Colonic mucosa (tissue), 4 donors: ENCODE measurements around the gene FAM209B. TPM values are rescaled to one million over a fixed set of nuclear protein-coding genes. Genes with fewer than 3 reads are reported as not detected.

Experiments used
- DNase-seq: peaks from one replicate; pipeline ENCODE4 v3.0.0-alpha.2; 2020
- H3K27ac ChIP-seq: fragments of 200-600 bp; one replicate; pipeline ENCODE4 v1.8.0; 2021
- H3K27me3 ChIP-seq: fragments of 200-600 bp; one replicate; pipeline ENCODE4 v1.8.0; 2021
- H3K36me3 ChIP-seq: fragments of 200-600 bp; one replicate; pipeline ENCODE4 v1.8.0; 2021
- H3K4me1 ChIP-seq: fragments of 200-600 bp; one replicate; pipeline ENCODE4 v1.8.0; 2021; ENCODE audit warnings: mild to moderate bottlenecking
- H3K4me3 ChIP-seq: fragments of 200-600 bp; one replicate; pipeline ENCODE4 v1.8.0; 2021
- H3K9ac ChIP-seq, 2 donors: one replicate each; pipeline ENCODE4 v1.7.0; 2013; ENCODE audit warnings: control low read depth in 2 of 2, low read depth in 2 of 2, low read length in 2 of 2
- H3K9me3 ChIP-seq: fragments of 200-600 bp; one replicate; pipeline ENCODE4 v1.8.0; 2021
- intact Hi-C: fragments of 100-400 bp; cut with DNase I; formaldehyde crosslinking; loops from one replicate; pipeline ENCODE4 v1.14.1; 2022
- total RNA-seq, 2 donors: library from RNA; stranded (reverse); fragmentation: NEBNext Ultra II Directional in 1 of 2; extraction: Animal tissue kit (Norgen Biotek cat#: 25700) in 1 of 2; gene quantifications; one replicate each; pipeline ENCODE4 v1.2.1, GENCODE V29; 2021
- TF ChIP-seq, protein P1 (sequence below): fragments of 200-600 bp; IDR thresholded peaks from one replicate; pipeline ENCODE4 v1.8.0; 2022; ENCODE audit warnings: antibody characterized with exemption, mild to moderate bottlenecking
- donor health status: healthy.
- donor health status: DM: no; HTN: no; CAD: no.
- donor health status: DM: no; HTN: no; CAD: no.

Gene FAM209B
- total RNA-seq, 2 donors from 2014 or later, result 0.37 TPM; not detected in 1

DNA sequence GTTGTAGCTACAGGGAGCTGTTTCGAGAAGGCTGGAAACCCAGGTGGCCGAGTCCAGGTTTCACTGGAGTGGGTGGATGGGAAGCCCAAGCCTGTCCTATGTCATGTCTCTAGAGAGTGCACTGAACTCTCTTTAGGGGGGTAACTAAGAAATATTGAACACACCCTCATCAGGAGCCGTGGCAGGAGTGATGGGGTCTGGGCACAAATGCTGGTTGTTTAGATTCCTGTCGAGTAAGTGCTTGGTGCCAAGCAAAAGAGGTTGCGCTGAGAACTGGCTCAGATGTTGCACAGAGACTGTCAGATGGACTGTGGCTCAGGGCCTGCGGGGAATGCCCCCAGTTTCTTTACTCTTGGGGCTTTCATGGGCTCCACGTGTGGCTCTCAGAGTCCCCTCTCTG, 15.8 kb upstream of the FAM209B start:
- no peaks in the 10 kb centered on the region for H3K9me3 ChIP-seq
- no peaks in the 10 kb centered on the region for H3K27me3 ChIP-seq
- TF ChIP-seq, protein P1, sequence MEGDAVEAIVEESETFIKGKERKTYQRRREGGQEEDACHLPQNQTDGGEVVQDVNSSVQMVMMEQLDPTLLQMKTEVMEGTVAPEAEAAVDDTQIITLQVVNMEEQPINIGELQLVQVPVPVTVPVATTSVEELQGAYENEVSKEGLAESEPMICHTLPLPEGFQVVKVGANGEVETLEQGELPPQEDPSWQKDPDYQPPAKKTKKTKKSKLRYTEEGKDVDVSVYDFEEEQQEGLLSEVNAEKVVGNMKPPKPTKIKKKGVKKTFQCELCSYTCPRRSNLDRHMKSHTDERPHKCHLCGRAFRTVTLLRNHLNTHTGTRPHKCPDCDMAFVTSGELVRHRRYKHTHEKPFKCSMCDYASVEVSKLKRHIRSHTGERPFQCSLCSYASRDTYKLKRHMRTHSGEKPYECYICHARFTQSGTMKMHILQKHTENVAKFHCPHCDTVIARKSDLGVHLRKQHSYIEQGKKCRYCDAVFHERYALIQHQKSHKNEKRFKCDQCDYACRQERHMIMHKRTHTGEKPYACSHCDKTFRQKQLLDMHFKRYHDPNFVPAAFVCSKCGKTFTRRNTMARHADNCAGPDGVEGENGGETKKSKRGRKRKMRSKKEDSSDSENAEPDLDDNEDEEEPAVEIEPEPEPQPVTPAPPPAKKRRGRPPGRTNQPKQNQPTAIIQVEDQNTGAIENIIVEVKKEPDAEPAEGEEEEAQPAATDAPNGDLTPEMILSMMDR, result no peak
- no peak overlapping the region for H3K9ac ChIP-seq
- no peak overlapping the region for H3K4me3 ChIP-seq
- no peaks in the 10 kb centered on the region for H3K4me1 ChIP-seq
- H3K36me3 ChIP-seq, result peaks cover 15% of the 10 kb centered on the region
- DNase-seq, result no peak
- H3K27ac ChIP-seq, result no peak overlapping the region
- intact Hi-C loops, result no loop called here

DNA sequence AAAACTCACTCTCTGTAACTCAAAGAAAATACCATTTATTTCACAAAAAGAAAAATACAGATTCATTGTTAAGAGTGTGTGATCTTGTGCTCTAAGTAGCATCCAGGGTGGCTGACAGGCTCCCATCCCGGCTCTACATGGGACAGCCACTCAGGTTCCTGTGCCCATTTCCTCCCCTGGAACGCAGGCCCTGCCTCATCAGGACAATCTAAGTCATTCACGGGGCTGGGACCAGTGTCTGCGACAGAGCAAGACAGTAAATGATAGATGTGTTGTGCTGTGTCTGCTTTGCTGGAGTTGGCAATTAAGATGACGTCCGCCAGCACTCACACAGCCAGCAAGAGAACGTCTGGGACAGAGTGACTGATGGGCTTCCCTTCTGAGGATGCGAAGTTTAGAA, 15.4 kb upstream of the FAM209B start:
- H3K9ac ChIP-seq, result no peak overlapping the region
- H3K4me1 ChIP-seq, result no peaks in the 10 kb centered on the region
- DNase-seq, result no peak
- H3K27me3 ChIP-seq, result no peaks in the 10 kb centered on the region
- intact Hi-C loops, result no loop called here
- TF ChIP-seq, protein P1, result no peak
- no peaks in the 10 kb centered on the region for H3K9me3 ChIP-seq
- H3K4me3 ChIP-seq, result no peak overlapping the region
- peaks cover 15% of the 10 kb centered on the region for H3K36me3 ChIP-seq
- no peak overlapping the region for H3K27ac ChIP-seq

DNA sequence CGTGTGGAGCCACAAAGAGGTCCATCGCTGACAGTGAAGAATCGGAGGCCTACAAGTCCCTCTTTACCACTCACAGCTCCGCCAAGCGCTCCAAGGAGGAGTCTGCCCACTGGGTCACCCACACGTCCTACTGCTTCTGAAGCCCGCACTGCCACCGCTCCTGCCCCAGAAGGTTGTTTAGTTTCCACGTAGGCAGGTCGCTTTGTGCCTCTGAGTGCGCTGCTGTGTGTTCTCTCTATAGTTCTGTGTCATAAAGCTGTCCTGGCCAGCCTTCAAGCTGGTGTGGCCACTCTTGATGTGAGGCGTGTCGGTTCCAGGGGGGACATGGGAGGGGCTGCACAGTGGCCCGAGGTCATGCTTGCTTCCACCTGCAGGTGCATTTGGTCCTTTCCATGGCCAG, 14.9 kb upstream of the FAM209B start:
- peaks cover 15% of the 10 kb centered on the region for H3K36me3 ChIP-seq
- H3K27ac ChIP-seq, result no peak overlapping the region
- intact Hi-C loops, result no loop called here
- no peak overlapping the region for H3K9ac ChIP-seq
- no peaks in the 10 kb centered on the region for H3K27me3 ChIP-seq
- no peak for DNase-seq
- H3K9me3 ChIP-seq, result no peaks in the 10 kb centered on the region
- TF ChIP-seq, protein P1, result no peak
- H3K4me1 ChIP-seq, result no peaks in the 10 kb centered on the region
- no peak overlapping the region for H3K4me3 ChIP-seq

DNA sequence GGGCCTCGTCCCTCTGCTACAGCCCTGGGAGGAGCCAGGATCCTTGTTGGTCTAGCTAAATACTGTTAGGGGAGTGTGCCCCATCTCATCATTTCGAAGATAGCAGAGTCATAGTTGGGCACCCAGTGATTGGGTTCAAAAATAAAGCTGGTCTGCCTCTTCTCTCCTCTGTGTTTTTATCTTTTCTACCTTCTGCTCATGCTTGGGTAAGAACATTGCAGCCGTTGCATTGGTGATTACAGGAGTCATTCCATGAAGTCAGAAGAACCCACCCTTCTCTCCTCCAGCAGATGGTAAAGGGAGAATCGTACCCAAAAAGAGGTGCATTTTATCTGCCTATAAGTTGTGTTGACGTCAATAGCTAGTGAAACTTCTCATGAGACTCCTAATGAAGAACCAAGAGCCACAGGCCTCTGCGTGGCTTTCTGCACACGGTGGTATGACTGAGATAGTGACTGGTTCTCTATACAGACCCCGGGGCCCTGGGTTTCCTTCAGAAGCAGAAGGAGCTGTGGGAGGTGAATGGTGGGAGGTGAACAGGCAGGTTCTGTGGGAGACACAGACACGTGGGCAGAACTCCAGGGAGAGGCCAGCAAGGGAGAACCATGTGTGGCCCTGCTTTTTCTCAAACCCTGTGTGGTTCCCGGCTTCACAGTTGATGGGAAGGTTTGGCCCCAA, 14.2 kb upstream of the FAM209B start:
- intact Hi-C loops, result no loop called here
- no peaks in the 10 kb centered on the region for H3K9me3 ChIP-seq
- H3K4me1 ChIP-seq, result no peaks in the 10 kb centered on the region
- no peak overlapping the region for H3K9ac ChIP-seq
- no peak overlapping the region for H3K27ac ChIP-seq
- no peaks in the 10 kb centered on the region for H3K27me3 ChIP-seq
- peaks cover 15% of the 10 kb centered on the region for H3K36me3 ChIP-seq
- H3K4me3 ChIP-seq, result no peak overlapping the region
- TF ChIP-seq, protein P1, result no peak
- DNase-seq, result no peak

DNA sequence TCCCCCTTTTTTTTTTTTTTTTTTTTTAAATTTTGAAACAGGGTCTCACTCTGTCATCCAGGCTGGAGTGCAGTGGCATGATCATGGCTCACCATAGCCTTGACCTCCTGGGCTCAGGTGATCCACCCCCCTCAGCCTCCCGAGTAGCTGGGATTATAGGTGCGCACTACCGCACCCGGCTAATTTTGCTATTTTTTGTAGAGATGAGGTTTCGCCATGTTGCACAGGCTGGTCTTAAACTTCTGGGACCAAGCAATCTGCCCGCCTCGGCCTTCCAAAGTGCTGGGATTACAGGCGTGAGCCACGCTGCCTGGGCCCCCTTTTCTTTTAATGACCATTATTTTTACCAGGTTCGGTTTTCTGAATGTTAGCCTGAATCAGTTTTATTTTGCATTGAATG, 13.5 kb upstream of the FAM209B start:
- TF ChIP-seq, protein P1, result no peak
- intact Hi-C loops, result no loop called here
- no peak for DNase-seq

More for the DNA sequence above, 13.5 kb upstream of the FAM209B start:
- Histone ChIP-seq H3K4me1 (no peaks in the 10 kb centered on the region), H3K9ac (no peak overlapping the region), H3K36me3 (peaks cover 15% of the 10 kb centered on the region), H3K27ac (no peak overlapping the region), H3K4me3 (no peak overlapping the region), H3K27me3 (no peaks in the 10 kb centered on the region), H3K9me3 (no peaks in the 10 kb centered on the region)
